ENCODE measurements around the gene MXD4. TPM values are rescaled to one million over a fixed set of nuclear protein-coding genes. Genes with fewer than 3 reads are reported as not detected.

MXD4 gene
- total and polyA plus RNA-seq, 9 of the 15 experiments (the other 6 are each of a cell fraction or from before 2014, with no cell fraction given) = 0.06 to 13.5 (median 5.9) TPM

- peak; percentile 94 for TF ChIP-seq PRDM10 (IDR thresholded peaks at IDR 0.05; ENCODE audit: partially characterized antibody)
- peak; percentile 57; the same call in 1 of the 2 replicates for TF ChIP-seq GABPB1 (CRISPR knock-in tag; IDR thresholded peaks at IDR 0.05)
- TF ChIP-seq HCFC1 (IDR thresholded peaks at IDR 0.05; ENCODE audit: low read depth, low read length) = peak; percentile 25
- TF ChIP-seq POLR2H (tag; IDR thresholded peaks at IDR 0.05; ENCODE audit: low read depth) = no peak
- TF ChIP-seq L3MBTL2 (IDR thresholded peaks at IDR 0.05) = peak; percentile 31; the same call in 1 of the 2 replicates
- peak; percentile 81; the same call in 1 of the 2 replicates for TF ChIP-seq TGIF2 (CRISPR knock-in tag; IDR thresholded peaks at IDR 0.05)
- TF ChIP-seq HMGN3 (IDR thresholded peaks at IDR 0.05; ENCODE audit: borderline replicate concordance, extremely low read depth, insufficient read length, low read depth, low read length) = peak; percentile 87
- TF ChIP-seq TFAM (CRISPR knock-in tag; conservative IDR thresholded peaks at IDR 0.05) = no peak
- TF ChIP-seq POU5F1 (IDR thresholded peaks at IDR 0.05; ENCODE audit: borderline replicate concordance, low read depth, low read length, partially characterized antibody) = peak; percentile 42
- TF ChIP-seq PML (IDR thresholded peaks at IDR 0.05; ENCODE audit: low read length) = peak; percentile 69; the same call in 1 of the 2 replicates
- TF ChIP-seq ZNF436 (CRISPR knock-in tag; IDR thresholded peaks at IDR 0.05) = no peak
- peak; percentile 62 for TF ChIP-seq KDM5B (IDR thresholded peaks at IDR 0.05; ENCODE audit: insufficient replicate concordance, low read depth, low read length)
- peak; percentile 39; the same call in 1 of the 2 replicates for TF ChIP-seq EGR1 (conservative IDR thresholded peaks at IDR 0.05)
- peak; percentile 93 for TF ChIP-seq POLR2G (IDR thresholded peaks at IDR 0.05; ENCODE audit: low read depth, low read length)
- TF ChIP-seq IFI16 (CRISPR knock-in tag; IDR thresholded peaks at IDR 0.05) = no peak
- TF ChIP-seq MXD1 (CRISPR knock-in tag; IDR thresholded peaks at IDR 0.05; ENCODE audit: borderline replicate concordance, poor library complexity, severe bottlenecking) = no peak
- no peak for TF ChIP-seq ZNF589 (CRISPR knock-in tag; IDR thresholded peaks at IDR 0.05; ENCODE audit: low read depth)
- peak; percentile 51; the same call in 1 of the 2 replicates for TF ChIP-seq ZNF263 (CRISPR knock-in tag; IDR thresholded peaks at IDR 0.05; ENCODE audit: borderline replicate concordance)
- peak; percentile 56 for TF ChIP-seq PHF20 (IDR thresholded peaks at IDR 0.05; ENCODE audit: partially characterized antibody)
- 0 out of 2 replicates have a peak, but pooled peaks have one; percentile 22 for TF ChIP-seq HDAC2 (IDR thresholded peaks at IDR 0.05)
- TF ChIP-seq ZNF511 (CRISPR knock-in tag; IDR thresholded peaks at IDR 0.05) = peak; percentile 90
Observed at GRCh38 chr4:2241410-2242353, 20.2 kb downstream of the MXD4 start, which contains the start of the genes HAUS3 and POLN (continued).

All from K562 (cell line).